Ascending aorta (tissue), 2 donors: ENCODE data around the gene NUDT8. TPM values are rescaled to one million over a fixed set of nuclear protein-coding genes. Genes with fewer than 3 reads are reported as not detected.
"Not testable (repeated sequence)": the region's sequence is repeated elsewhere in the genome, so short reads cannot be mapped to it uniquely, and the experiment has no call there.

ENCODE experiments used
- DNase-seq, 2 donors: peaks; one replicate each; pipeline ENCODE4 v3.0.0-alpha.2; 2019; ENCODE audit warnings: low spot score in 2 of 2
- H3K27ac ChIP-seq, 2 donors: fragments of 200-600 bp; sonication (generic); one replicate each; pipeline ENCODE4 v1.5.1; 2016 to 2017; ENCODE audit warnings: mild to moderate bottlenecking in 1 of 2
- H3K27me3 ChIP-seq: fragments of 200-600 bp; sonication (generic); one replicate; pipeline ENCODE4 v1.5.1; 2017
- H3K36me3 ChIP-seq, 2 donors: fragments of 200-600 bp; sonication (generic); one replicate each; pipeline ENCODE4 v1.5.1; 2016
- H3K4me1 ChIP-seq, 2 donors: fragments of 200-600 bp; sonication (generic); one replicate each; pipeline ENCODE4 v1.5.1; 2016 to 2017; ENCODE audit warnings: mild to moderate bottlenecking in 1 of 2
- H3K4me3 ChIP-seq, 2 donors: fragments of 200-600 bp; sonication (generic); one replicate each; pipeline ENCODE4 v1.5.1; 2016 to 2017; ENCODE audit warnings: mild to moderate bottlenecking in 1 of 2
- H3K9me3 ChIP-seq, 2 donors: fragments of 200-600 bp; sonication (generic); one replicate each; pipeline ENCODE4 v1.5.1; 2016
- CTCF ChIP-seq, 3 experiments: fragments of 200-600 bp in 2 of 3; fragments of 450-650 bp in 1 of 3; sonication (generic) in 2 of 3; IDR thresholded peaks; one replicate each; pipeline ENCODE4 v1.5.1; 2016 to 2019; ENCODE audit warnings: antibody characterized with exemption in 3 of 3, mild to moderate bottlenecking in 1 of 3, moderate library complexity in 1 of 3
- intact Hi-C: fragments of 100-400 bp; cut with DNase I; formaldehyde crosslinking; loops from one replicate; pipeline ENCODE4 v1.15.1; 2023
- total RNA-seq: library from RNA; depleted of rRNA; stranded (reverse); fragments of >200 nt; gene quantifications from one replicate; pipeline ENCODE4 v1.1.0, GENCODE V29; 2016

The NUDT8 gene
- total RNA-seq, 1 donor from 2014 or later = 23.4 TPM

- Histone ChIP-seq H3K9me3 (no peaks in the 10 kb centered on the region), H3K27me3 (no peaks in the 10 kb centered on the region), H3K4me3 (no peak overlapping the region), H3K36me3 (no peaks in the 10 kb centered on the region), H3K4me1 (peaks cover 4 to 6% of the 10 kb centered on the region in 2 donors), H3K27ac (no peak overlapping the region)
- TF ChIP-seq CTCF (IDR thresholded peaks at IDR 0.05) = no peak
- no peak for DNase-seq
- intact Hi-C loops = no loop called here
Measured at GRCh38 chr11:67627441-67627811, 2.3 kb downstream of the NUDT8 start.

GRCh38 chr11:67626970-67627369 is 2.8 kb downstream of the NUDT8 start:
- no peak for DNase-seq
- H3K4me1 ChIP-seq = peaks cover 4 to 6% of the 10 kb centered on the region in 2 donors
- no peaks in the 10 kb centered on the region for H3K36me3 ChIP-seq
- intact Hi-C loops = no loop called here
- H3K27ac ChIP-seq = no peak overlapping the region
- no peak for TF ChIP-seq CTCF (IDR thresholded peaks at IDR 0.05)
- H3K4me3 ChIP-seq = no peak overlapping the region
- no peaks in the 10 kb centered on the region for H3K27me3 ChIP-seq
- no peaks in the 10 kb centered on the region for H3K9me3 ChIP-seq

GRCh38 chr11:67626131-67626833 is 3.5 kb downstream of the NUDT8 start:
- H3K36me3 ChIP-seq, intact Hi-C loops, H3K4me1 ChIP-seq, H3K27me3 ChIP-seq, H3K4me3 ChIP-seq, DNase-seq, H3K27ac ChIP-seq, H3K9me3 ChIP-seq: not testable (repeated sequence)

GRCh38 chr11:67623795-67624194 is 5.9 kb downstream of the NUDT8 start:
- H3K9me3 ChIP-seq, H3K36me3 ChIP-seq, H3K4me1 ChIP-seq, H3K4me3 ChIP-seq, H3K27ac ChIP-seq, H3K27me3 ChIP-seq, DNase-seq, intact Hi-C loops: not testable (repeated sequence)

GRCh38 chr11:67622905-67623304 is 6.8 kb downstream of the NUDT8 start:
- H3K36me3 ChIP-seq, H3K4me1 ChIP-seq, H3K27ac ChIP-seq, DNase-seq, H3K4me3 ChIP-seq, H3K27me3 ChIP-seq, H3K9me3 ChIP-seq, intact Hi-C loops: not testable (repeated sequence)

- H3K27me3 ChIP-seq, H3K27ac ChIP-seq, H3K36me3 ChIP-seq, H3K9me3 ChIP-seq, DNase-seq, intact Hi-C loops, H3K4me3 ChIP-seq, H3K4me1 ChIP-seq: not testable (repeated sequence)
Measured at GRCh38 chr11:67621928-67622327, 7.8 kb downstream of the NUDT8 start.

- H3K36me3 ChIP-seq, H3K4me3 ChIP-seq, intact Hi-C loops, H3K4me1 ChIP-seq, H3K27ac ChIP-seq, DNase-seq, H3K9me3 ChIP-seq, H3K27me3 ChIP-seq: not testable (repeated sequence)
Measured at GRCh38 chr11:67620621-67621020, 9.1 kb downstream of the NUDT8 start.

- DNase-seq, H3K4me3 ChIP-seq, H3K4me1 ChIP-seq, intact Hi-C loops, H3K9me3 ChIP-seq, H3K27ac ChIP-seq, H3K36me3 ChIP-seq, H3K27me3 ChIP-seq: not testable (repeated sequence)
Measured at GRCh38 chr11:67619683-67620618, 9.8 kb downstream of the NUDT8 start.

GRCh38 chr11:67618901-67619659 is 10.7 kb downstream of the NUDT8 start:
- H3K27me3 ChIP-seq, H3K4me3 ChIP-seq, intact Hi-C loops, DNase-seq, H3K4me1 ChIP-seq, H3K36me3 ChIP-seq, H3K27ac ChIP-seq, H3K9me3 ChIP-seq: not testable (repeated sequence)
